SK-N-SH (cell line): ENCODE measurements around the gene EPX. TPM values are rescaled to one million over a fixed set of nuclear protein-coding genes. Genes with fewer than 3 reads are reported as not detected.

Source experiments
- CTCF ChIA-PET: fragments of 300-600, 350-600 bp; formaldehyde crosslinking; extraction: SDS; loops from one replicate; lab custom pipeline; 2021; lab: Yijun Ruan, JAX
- POLR2A ChIA-PET: fragments of 350-600 bp; sonication (Branson Sonifier 250); formaldehyde crosslinking; extraction: SDS; loops from one replicate; lab custom pipeline; 2020; ENCODE audit warnings: antibody characterized with exemption, inconsistent platforms; lab: Yijun Ruan, JAX
- DNase-seq: peaks from one replicate; pipeline ENCODE4 v3.0.0; 2012
- H2AFZ ChIP-seq: fragments of 200-600 bp; sonication (generic); 2 replicates; pipeline ENCODE4 v1.8.1; 2016; ENCODE audit warnings: antibody characterized with exemption, mild to moderate bottlenecking, low read depth
- H3F3A ChIP-seq: fragments of 200-600 bp; sonication (generic); replicated peaks from 2 replicates; pipeline ENCODE3; 2016; ENCODE audit warnings: antibody characterized with exemption, mild to moderate bottlenecking; ENCODE audit not compliant: insufficient read depth
- H3K27ac ChIP-seq, 2 experiments: fragments of 200-500 bp in 1 of 2; fragments of 200-600 bp in 1 of 2; sonication (Bioruptor generic) in 1 of 2; sonication (generic), shearing (Covaris generic) in 1 of 2; 2 replicates each; pipeline versions ENCODE4 v1.5.1 to v1.6.1; 2014 to 2016; ENCODE audit warnings: low read depth in 2 of 2, inconsistent platforms in 1 of 2, low read length in 1 of 2, mild to moderate bottlenecking in 1 of 2, mixed read lengths in 1 of 2
- H3K27me3 ChIP-seq: fragments of 200-600 bp; sonication (generic), shearing (Covaris generic); 2 replicates; pipeline ENCODE4 v1.6.1; 2016; ENCODE audit warnings: mixed run types; ENCODE audit not compliant: insufficient read depth
- H3K36me3 ChIP-seq, 2 experiments: fragments of 200-500 bp in 1 of 2; fragments of 200-600 bp in 1 of 2; sonication (Bioruptor generic) in 1 of 2; sonication (generic) in 1 of 2; replicated peaks in 1 of 2; 2 replicates each; pipeline versions ENCODE3 to v1.5.1; 2014 to 2016; ENCODE audit warnings: low read length in 1 of 2, mild to moderate bottlenecking in 1 of 2; ENCODE audit not compliant: insufficient read depth in 2 of 2, control insufficient read depth in 1 of 2
- H3K4me1 ChIP-seq, 2 experiments: fragments of 200-500 bp in 1 of 2; fragments of 200-600 bp in 1 of 2; sonication (Bioruptor generic) in 1 of 2; sonication (generic), shearing (Covaris generic) in 1 of 2; 2 replicates each; pipeline versions ENCODE4 v1.5.1 to v1.6.1; 2014 to 2016; ENCODE audit warnings: low read depth in 1 of 2, low read length in 1 of 2, mixed run types in 1 of 2; ENCODE audit not compliant: insufficient read depth in 2 of 2, control insufficient read depth in 1 of 2
- H3K4me2 ChIP-seq: fragments of 200-600 bp; sonication (generic), shearing (Covaris generic); 2 replicates; pipeline ENCODE4 v1.6.1; 2017; ENCODE audit warnings: mixed run types
- H3K4me3 ChIP-seq, 2 experiments: fragments of 200-500 bp in 1 of 2; fragments of 200-600 bp in 1 of 2; sonication (Bioruptor generic) in 1 of 2; sonication (generic), shearing (Covaris generic) in 1 of 2; 2 replicates each; pipeline versions ENCODE4 v1.5.1 to v1.8.1; 2014 to 2016; ENCODE audit warnings: low read depth in 2 of 2, inconsistent platforms in 1 of 2, low read length in 1 of 2, mild to moderate bottlenecking in 1 of 2, mixed read lengths in 1 of 2, moderate library complexity in 1 of 2
- H3K79me2 ChIP-seq: fragments of 200-600 bp; sonication (generic); 2 replicates; pipeline ENCODE4 v1.8.1; 2017; ENCODE audit warnings: mild to moderate bottlenecking; ENCODE audit not compliant: insufficient read depth
- H3K9ac ChIP-seq: fragments of 200-600 bp; sonication (generic); 2 replicates; pipeline ENCODE4 v1.6.1; 2017; ENCODE audit warnings: mixed run types
- H3K9me2 ChIP-seq: fragments of 200-600 bp; sonication (generic); 2 replicates; pipeline ENCODE4 v1.6.1; 2017; ENCODE audit warnings: mixed run types
- H3K9me3 ChIP-seq: fragments of 200-600 bp; sonication (generic); 2 replicates; pipeline ENCODE4 v1.6.1; 2017; ENCODE audit warnings: mixed run types, mild to moderate bottlenecking, moderate library complexity
- H4K20me1 ChIP-seq: fragments of 200-600 bp; sonication (generic); 2 replicates; pipeline ENCODE4 v1.6.1; 2017; ENCODE audit warnings: mild to moderate bottlenecking, mixed run types; ENCODE audit not compliant: insufficient read depth
- CTCF ChIP-seq: fragments of 200-600 bp; sonication (generic); IDR thresholded peaks from 2 replicates; pipeline ENCODE4 v1.6.1; 2017; ENCODE audit warnings: antibody characterized with exemption, mild to moderate bottlenecking, moderate library complexity
- EZH2phosphoT487 ChIP-seq: fragments of 200-600 bp; sonication (generic); IDR thresholded peaks from 2 replicates; pipeline ENCODE4 v1.6.1; 2017; ENCODE audit warnings: low read depth, mixed run types, mild to moderate bottlenecking, antibody characterized with exemption, moderate library complexity, borderline replicate concordance
- GATA2 ChIP-seq: sonication (generic); formaldehyde crosslinking; IDR thresholded peaks from 2 replicates; pipeline ENCODE4 v1.5.0; 2020; ENCODE audit warnings: mild to moderate bottlenecking, missing genetic modification reagents
- RAD21 ChIP-seq: IDR thresholded peaks from 2 replicates; pipeline ENCODE4 v1.6.1; 2012; ENCODE audit warnings: mild to moderate bottlenecking, low read length
- SIN3A ChIP-seq: IDR thresholded peaks from 2 replicates; pipeline ENCODE4 v1.6.1; 2012; ENCODE audit warnings: low read depth, mild to moderate bottlenecking, low read length, moderate library complexity, borderline replicate concordance
- SMC3 ChIP-seq: IDR thresholded peaks from 2 replicates; pipeline ENCODE4 v1.6.1; 2012; ENCODE audit warnings: low read depth, low read length, improper control_type of control experiment
- TAF1 ChIP-seq: IDR thresholded peaks from 2 replicates; pipeline ENCODE4 v1.6.1; 2012; ENCODE audit warnings: low read depth, mild to moderate bottlenecking, low read length, moderate library complexity, borderline replicate concordance
- ZBTB33 ChIP-seq: IDR thresholded peaks from 2 replicates; pipeline ENCODE4 v1.4.0; 2012; ENCODE audit warnings: low read depth, borderline replicate concordance
- WGBS: methylation state at CpG from one replicate; pipeline ENCODE4 v1.1.6; 2017; ENCODE audit warnings: low lambda C conversion rate; 5-methylcytosine and 5-hydroxymethylcytosine counted together
- polyA plus RNA-seq, 3 experiments: library from polyadenylated mRNA; depleted of rRNA; stranded (reverse); fragments of >200 nt; gene quantifications; 2 replicates each; pipeline ENCODE4 v1.2.3, GENCODE V29; 2012
- TF ChIP-seq, protein P1 (sequence below): IDR thresholded peaks from 2 replicates; pipeline ENCODE4 v1.6.1; 2012; ENCODE audit warnings: mild to moderate bottlenecking, low read depth, low read length, moderate library complexity
- TF ChIP-seq, protein P2 (sequence below): IDR thresholded peaks from 2 replicates; pipeline ENCODE4 v1.4.0; 2012; ENCODE audit warnings: low read depth, borderline replicate concordance

Gene EPX
- polyA plus RNA-seq, 1 of the 3 experiments (the other 2 are of a cell fraction), result 0.02 TPM

DNA sequence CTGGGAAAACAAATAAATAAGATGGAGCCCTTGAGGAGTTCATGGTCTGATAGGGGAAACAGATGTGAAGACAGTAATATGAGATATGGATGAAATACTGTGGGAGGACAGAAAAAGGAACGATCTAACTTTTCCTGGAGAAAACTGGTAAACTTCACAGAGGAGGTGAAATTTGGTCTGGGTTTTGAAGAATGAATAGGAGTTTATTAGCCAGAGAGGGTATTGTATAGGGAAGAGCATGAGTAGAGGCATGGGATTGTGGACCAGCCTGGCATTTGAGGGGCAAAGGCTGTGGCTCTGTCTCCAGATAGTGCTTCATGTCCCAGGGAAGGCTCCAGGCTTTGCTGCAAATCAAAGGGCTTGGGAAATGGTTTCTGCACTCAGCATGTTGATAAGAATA lies 47.5 kb downstream of the EPX start:
- H3K4me2 ChIP-seq, result no peak overlapping the region
- no peaks in the 10 kb centered on the region for H3K9me2 ChIP-seq
- H3K79me2 ChIP-seq, result no peaks in the 10 kb centered on the region
- H3K9ac ChIP-seq, result no peak overlapping the region
- H4K20me1 ChIP-seq, result no peaks in the 10 kb centered on the region
- ChIA-PET CTCF (no interaction called here), POLR2A (no interaction called here)
- H3K27me3 ChIP-seq, result peaks cover 96% of the 10 kb centered on the region
- no peaks in the 10 kb centered on the region for H3K9me3 ChIP-seq
- no peaks in the 10 kb centered on the region for H3F3A ChIP-seq
- no peak overlapping the region for H3K27ac ChIP-seq
- 2% methylated on average over 1 of the region's 1 CpG for WGBS
- no peak overlapping the region for H2AFZ ChIP-seq
- H3K4me1 ChIP-seq, result no peaks in the 10 kb centered on the region
- TF ChIP-seq, protein P1, sequence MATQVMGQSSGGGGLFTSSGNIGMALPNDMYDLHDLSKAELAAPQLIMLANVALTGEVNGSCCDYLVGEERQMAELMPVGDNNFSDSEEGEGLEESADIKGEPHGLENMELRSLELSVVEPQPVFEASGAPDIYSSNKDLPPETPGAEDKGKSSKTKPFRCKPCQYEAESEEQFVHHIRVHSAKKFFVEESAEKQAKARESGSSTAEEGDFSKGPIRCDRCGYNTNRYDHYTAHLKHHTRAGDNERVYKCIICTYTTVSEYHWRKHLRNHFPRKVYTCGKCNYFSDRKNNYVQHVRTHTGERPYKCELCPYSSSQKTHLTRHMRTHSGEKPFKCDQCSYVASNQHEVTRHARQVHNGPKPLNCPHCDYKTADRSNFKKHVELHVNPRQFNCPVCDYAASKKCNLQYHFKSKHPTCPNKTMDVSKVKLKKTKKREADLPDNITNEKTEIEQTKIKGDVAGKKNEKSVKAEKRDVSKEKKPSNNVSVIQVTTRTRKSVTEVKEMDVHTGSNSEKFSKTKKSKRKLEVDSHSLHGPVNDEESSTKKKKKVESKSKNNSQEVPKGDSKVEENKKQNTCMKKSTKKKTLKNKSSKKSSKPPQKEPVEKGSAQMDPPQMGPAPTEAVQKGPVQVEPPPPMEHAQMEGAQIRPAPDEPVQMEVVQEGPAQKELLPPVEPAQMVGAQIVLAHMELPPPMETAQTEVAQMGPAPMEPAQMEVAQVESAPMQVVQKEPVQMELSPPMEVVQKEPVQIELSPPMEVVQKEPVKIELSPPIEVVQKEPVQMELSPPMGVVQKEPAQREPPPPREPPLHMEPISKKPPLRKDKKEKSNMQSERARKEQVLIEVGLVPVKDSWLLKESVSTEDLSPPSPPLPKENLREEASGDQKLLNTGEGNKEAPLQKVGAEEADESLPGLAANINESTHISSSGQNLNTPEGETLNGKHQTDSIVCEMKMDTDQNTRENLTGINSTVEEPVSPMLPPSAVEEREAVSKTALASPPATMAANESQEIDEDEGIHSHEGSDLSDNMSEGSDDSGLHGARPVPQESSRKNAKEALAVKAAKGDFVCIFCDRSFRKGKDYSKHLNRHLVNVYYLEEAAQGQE, result no peak
- TF ChIP-seq ZBTB33, result no peak
- TF ChIP-seq CTCF, result no peak
- TF ChIP-seq, protein P2, sequence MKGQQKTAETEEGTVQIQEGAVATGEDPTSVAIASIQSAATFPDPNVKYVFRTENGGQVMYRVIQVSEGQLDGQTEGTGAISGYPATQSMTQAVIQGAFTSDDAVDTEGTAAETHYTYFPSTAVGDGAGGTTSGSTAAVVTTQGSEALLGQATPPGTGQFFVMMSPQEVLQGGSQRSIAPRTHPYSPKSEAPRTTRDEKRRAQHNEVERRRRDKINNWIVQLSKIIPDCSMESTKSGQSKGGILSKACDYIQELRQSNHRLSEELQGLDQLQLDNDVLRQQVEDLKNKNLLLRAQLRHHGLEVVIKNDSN, result no peak
- TF ChIP-seq TAF1, result no peak
- no peak for TF ChIP-seq SIN3A
- no peak for TF ChIP-seq GATA2 (CRISPR knock-in tag)
- TF ChIP-seq SMC3, result no peak
- no peak for TF ChIP-seq EZH2phosphoT487
- TF ChIP-seq RAD21, result no peak
- no peak for DNase-seq
- H3K36me3 ChIP-seq, result no peaks in the 10 kb centered on the region
- no peak overlapping the region for H3K4me3 ChIP-seq
